SK-N-SH (cell line): ENCODE data around the gene PLSCR1. TPM values are rescaled to one million over a fixed set of nuclear protein-coding genes. Genes with fewer than 3 reads are reported as not detected.

Source experiments
- CTCF ChIA-PET: fragments of 300-600, 350-600 bp; formaldehyde crosslinking; extraction: SDS; loops from one replicate; lab custom pipeline; 2021; lab: Yijun Ruan, JAX
- POLR2A ChIA-PET: fragments of 350-600 bp; sonication (Branson Sonifier 250); formaldehyde crosslinking; extraction: SDS; loops from one replicate; lab custom pipeline; 2020; ENCODE audit warnings: antibody characterized with exemption, inconsistent platforms; lab: Yijun Ruan, JAX
- DNase-seq: peaks from one replicate; pipeline ENCODE4 v3.0.0; 2012
- H2AFZ ChIP-seq: fragments of 200-600 bp; sonication (generic); 2 replicates; pipeline ENCODE4 v1.8.1; 2016; ENCODE audit warnings: antibody characterized with exemption, mild to moderate bottlenecking, low read depth
- H3F3A ChIP-seq: fragments of 200-600 bp; sonication (generic); replicated peaks from 2 replicates; pipeline ENCODE3; 2016; ENCODE audit warnings: antibody characterized with exemption, mild to moderate bottlenecking; ENCODE audit not compliant: insufficient read depth
- H3K27ac ChIP-seq, 2 experiments: fragments of 200-500 bp in 1 of 2; fragments of 200-600 bp in 1 of 2; sonication (Bioruptor generic) in 1 of 2; sonication (generic), shearing (Covaris generic) in 1 of 2; 2 replicates each; pipeline versions ENCODE4 v1.5.1 to v1.6.1; 2014 to 2016; ENCODE audit warnings: low read depth in 2 of 2, inconsistent platforms in 1 of 2, low read length in 1 of 2, mild to moderate bottlenecking in 1 of 2, mixed read lengths in 1 of 2
- H3K27me3 ChIP-seq: fragments of 200-600 bp; sonication (generic), shearing (Covaris generic); 2 replicates; pipeline ENCODE4 v1.6.1; 2016; ENCODE audit warnings: mixed run types; ENCODE audit not compliant: insufficient read depth
- H3K36me3 ChIP-seq, 2 experiments: fragments of 200-500 bp in 1 of 2; fragments of 200-600 bp in 1 of 2; sonication (Bioruptor generic) in 1 of 2; sonication (generic) in 1 of 2; replicated peaks in 1 of 2; 2 replicates each; pipeline versions ENCODE3 to v1.5.1; 2014 to 2016; ENCODE audit warnings: low read length in 1 of 2, mild to moderate bottlenecking in 1 of 2; ENCODE audit not compliant: insufficient read depth in 2 of 2, control insufficient read depth in 1 of 2
- H3K4me1 ChIP-seq, 2 experiments: fragments of 200-500 bp in 1 of 2; fragments of 200-600 bp in 1 of 2; sonication (Bioruptor generic) in 1 of 2; sonication (generic), shearing (Covaris generic) in 1 of 2; 2 replicates each; pipeline versions ENCODE4 v1.5.1 to v1.6.1; 2014 to 2016; ENCODE audit warnings: low read depth in 1 of 2, low read length in 1 of 2, mixed run types in 1 of 2; ENCODE audit not compliant: insufficient read depth in 2 of 2, control insufficient read depth in 1 of 2
- H3K4me2 ChIP-seq: fragments of 200-600 bp; sonication (generic), shearing (Covaris generic); 2 replicates; pipeline ENCODE4 v1.6.1; 2017; ENCODE audit warnings: mixed run types
- H3K4me3 ChIP-seq, 2 experiments: fragments of 200-500 bp in 1 of 2; fragments of 200-600 bp in 1 of 2; sonication (Bioruptor generic) in 1 of 2; sonication (generic), shearing (Covaris generic) in 1 of 2; 2 replicates each; pipeline versions ENCODE4 v1.5.1 to v1.8.1; 2014 to 2016; ENCODE audit warnings: low read depth in 2 of 2, inconsistent platforms in 1 of 2, low read length in 1 of 2, mild to moderate bottlenecking in 1 of 2, mixed read lengths in 1 of 2, moderate library complexity in 1 of 2
- H3K79me2 ChIP-seq: fragments of 200-600 bp; sonication (generic); 2 replicates; pipeline ENCODE4 v1.8.1; 2017; ENCODE audit warnings: mild to moderate bottlenecking; ENCODE audit not compliant: insufficient read depth
- H3K9ac ChIP-seq: fragments of 200-600 bp; sonication (generic); 2 replicates; pipeline ENCODE4 v1.6.1; 2017; ENCODE audit warnings: mixed run types
- H3K9me2 ChIP-seq: fragments of 200-600 bp; sonication (generic); 2 replicates; pipeline ENCODE4 v1.6.1; 2017; ENCODE audit warnings: mixed run types
- H3K9me3 ChIP-seq: fragments of 200-600 bp; sonication (generic); 2 replicates; pipeline ENCODE4 v1.6.1; 2017; ENCODE audit warnings: mixed run types, mild to moderate bottlenecking, moderate library complexity
- H4K20me1 ChIP-seq: fragments of 200-600 bp; sonication (generic); 2 replicates; pipeline ENCODE4 v1.6.1; 2017; ENCODE audit warnings: mild to moderate bottlenecking, mixed run types; ENCODE audit not compliant: insufficient read depth
- ELF1 ChIP-seq: IDR thresholded peaks from 2 replicates; pipeline ENCODE4 v1.4.0; 2012
- EP300 ChIP-seq, 2 experiments: IDR thresholded peaks; 2 replicates each; pipeline versions ENCODE4 v1.4.0 to v1.6.1; 2012; ENCODE audit warnings: borderline replicate concordance in 1 of 2, low read depth in 1 of 2, low read length in 1 of 2
- FOXM1 ChIP-seq: IDR thresholded peaks from 2 replicates; pipeline ENCODE4 v1.4.0; 2012; ENCODE audit warnings: low read depth, mild to moderate bottlenecking
- GABPA ChIP-seq: IDR thresholded peaks from 2 replicates; pipeline ENCODE4 v1.4.0; 2012; ENCODE audit warnings: low read depth, mild to moderate bottlenecking
- GATA2 ChIP-seq: sonication (generic); formaldehyde crosslinking; IDR thresholded peaks from 2 replicates; pipeline ENCODE4 v1.5.0; 2020; ENCODE audit warnings: mild to moderate bottlenecking, missing genetic modification reagents
- JUND ChIP-seq: IDR thresholded peaks from 2 replicates; pipeline ENCODE4 v1.4.0; 2012
- MXI1 ChIP-seq: IDR thresholded peaks from 2 replicates; pipeline ENCODE4 v1.6.1; 2012; ENCODE audit warnings: mild to moderate bottlenecking, low read depth, low read length, improper control_type of control experiment
- NFIC ChIP-seq: IDR thresholded peaks from 2 replicates; pipeline ENCODE4 v1.4.0; 2012; ENCODE audit warnings: borderline replicate concordance
- RCOR1 ChIP-seq: fragments of 150-350 bp; IDR thresholded peaks from 2 replicates; pipeline ENCODE4 v1.6.1; 2017; ENCODE audit warnings: antibody characterized with exemption, low read length
- RFX5 ChIP-seq: IDR thresholded peaks from 2 replicates; pipeline ENCODE4 v1.6.1; 2012; ENCODE audit warnings: mild to moderate bottlenecking, improper control_type of control experiment, low read length
- TAF1 ChIP-seq: IDR thresholded peaks from 2 replicates; pipeline ENCODE4 v1.6.1; 2012; ENCODE audit warnings: low read depth, mild to moderate bottlenecking, low read length, moderate library complexity, borderline replicate concordance
- TEAD4 ChIP-seq: IDR thresholded peaks from 2 replicates; pipeline ENCODE4 v1.4.0; 2012; ENCODE audit warnings: mild to moderate bottlenecking, borderline replicate concordance; ENCODE audit not compliant: insufficient read depth
- YY1 ChIP-seq: IDR thresholded peaks from 2 replicates; pipeline ENCODE4 v1.4.0; 2012; ENCODE audit warnings: low read depth, mild to moderate bottlenecking
- WGBS: methylation state at CpG from one replicate; pipeline ENCODE4 v1.1.6; 2017; ENCODE audit warnings: low lambda C conversion rate; 5-methylcytosine and 5-hydroxymethylcytosine counted together
- polyA plus RNA-seq, 3 experiments: library from polyadenylated mRNA; depleted of rRNA; stranded (reverse); fragments of >200 nt; gene quantifications; 2 replicates each; pipeline ENCODE4 v1.2.3, GENCODE V29; 2012
- TF ChIP-seq, protein P1 (sequence below): fragments of 150-350 bp; IDR thresholded peaks from 2 replicates; pipeline ENCODE4 v1.6.1; 2017; ENCODE audit warnings: antibody characterized with exemption, low read length, low read depth, borderline replicate concordance
- TF ChIP-seq, protein P2 (sequence below): IDR thresholded peaks from 2 replicates; pipeline ENCODE4 v1.4.0; 2012; ENCODE audit warnings: low read depth
- TF ChIP-seq, protein P3 (sequence below): IDR thresholded peaks from 2 replicates; pipeline ENCODE4 v1.6.1; 2012; ENCODE audit warnings: mild to moderate bottlenecking, low read depth, low read length, moderate library complexity
- TF ChIP-seq, protein P4 (sequence below): IDR thresholded peaks from 2 replicates; pipeline ENCODE4 v1.4.0; 2012; ENCODE audit warnings: low read depth, borderline replicate concordance
- TF ChIP-seq, protein P5 (sequence below): fragments of 200-600 bp; sonication (generic); IDR thresholded peaks from 2 replicates; pipeline ENCODE4 v1.6.1; 2017; ENCODE audit warnings: antibody characterized with exemption, mild to moderate bottlenecking, moderate library complexity

The PLSCR1 gene
- polyA plus RNA-seq, 1 of the 3 experiments (the other 2 are of a cell fraction) = 10.9 TPM

DNA sequence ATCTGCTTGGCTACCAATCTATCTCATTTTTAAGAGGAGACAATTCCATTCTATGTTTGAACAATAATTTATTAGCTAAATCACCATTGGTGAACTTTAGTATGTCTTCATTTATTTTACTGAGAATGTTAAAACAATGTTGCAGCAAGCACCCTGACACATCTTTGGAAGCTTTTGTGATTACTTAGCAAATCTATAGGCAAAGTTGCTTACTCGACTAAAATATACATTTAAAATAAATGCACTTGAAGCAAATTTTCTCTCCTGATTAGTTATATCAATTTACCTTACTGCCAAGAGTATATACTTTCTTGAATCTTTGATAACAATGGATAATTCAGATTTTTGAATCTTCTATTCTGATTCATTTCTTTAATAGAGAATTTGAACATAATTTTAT lies 29.8 kb upstream of the PLSCR1 start (continued):
- TF ChIP-seq, protein P1, sequence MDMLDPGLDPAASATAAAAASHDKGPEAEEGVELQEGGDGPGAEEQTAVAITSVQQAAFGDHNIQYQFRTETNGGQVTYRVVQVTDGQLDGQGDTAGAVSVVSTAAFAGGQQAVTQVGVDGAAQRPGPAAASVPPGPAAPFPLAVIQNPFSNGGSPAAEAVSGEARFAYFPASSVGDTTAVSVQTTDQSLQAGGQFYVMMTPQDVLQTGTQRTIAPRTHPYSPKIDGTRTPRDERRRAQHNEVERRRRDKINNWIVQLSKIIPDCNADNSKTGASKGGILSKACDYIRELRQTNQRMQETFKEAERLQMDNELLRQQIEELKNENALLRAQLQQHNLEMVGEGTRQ = no peak
- TF ChIP-seq GABPA (no peak), TAF1 (no peak), YY1 (no peak), TEAD4 (no peak), MXI1 (no peak)

DNA sequence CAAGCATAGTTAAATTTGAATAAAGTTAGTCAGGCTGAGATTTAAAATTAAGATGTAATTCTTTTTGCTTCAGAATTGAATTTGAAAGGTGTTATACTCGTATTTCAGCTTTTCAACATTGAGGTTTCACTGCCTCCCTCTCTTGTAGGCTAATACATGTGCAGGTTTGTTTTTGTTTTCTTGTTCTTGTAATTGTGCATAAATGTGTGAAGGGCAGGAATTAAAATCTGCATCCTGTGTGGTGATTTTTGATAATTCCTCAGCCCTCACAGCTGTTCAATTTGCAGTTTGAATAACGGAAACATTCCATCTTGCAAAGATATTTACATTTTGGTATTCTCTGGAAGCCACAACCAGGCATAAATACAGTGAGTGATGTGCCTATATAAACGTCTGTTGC lies 24.9 kb upstream of the PLSCR1 start:
- ChIA-PET CTCF (interaction anchor here (1.0 to 1.8 kb wide), 3 partner anchors 8 to 18 kb away, joined by 3 to 6 read pairs (median 3); no protein-coding TSS in a partner anchor), POLR2A (no interaction called here)
- Histone ChIP-seq H3K36me3 (no peaks in the 10 kb centered on the region), H3K4me3 (no peak overlapping the region), H3K79me2 (no peaks in the 10 kb centered on the region), H3K9me3 (no peaks in the 10 kb centered on the region), H3K4me1 (no peaks in the 10 kb centered on the region), H4K20me1 (no peaks in the 10 kb centered on the region), H3K27me3 (peaks cover 5% of the 10 kb centered on the region; the same call in 1 of the 2 replicates), H3K4me2 (no peak overlapping the region), H3K27ac (no peak overlapping the region), H3K9ac (no peak overlapping the region), H2AFZ (no peak overlapping the region), H3K9me2 (no peaks in the 10 kb centered on the region), H3F3A (no peaks in the 10 kb centered on the region)
- TF ChIP-seq RCOR1 (no peak), JUND (no peak), TAF1 (no peak), GABPA (no peak), RFX5 (no peak), EP300 (IDR thresholded peaks at IDR 0.05; ENCODE audit: borderline replicate concordance in 1 of 2, low read depth in 1 of 2, low read length in 1 of 2) (no peak), GATA2 (CRISPR knock-in tag) (no peak), NFIC (no peak), ELF1 (no peak), FOXM1 (no peak)
- TF ChIP-seq, protein P1 = no peak
- TF ChIP-seq, protein P2, sequence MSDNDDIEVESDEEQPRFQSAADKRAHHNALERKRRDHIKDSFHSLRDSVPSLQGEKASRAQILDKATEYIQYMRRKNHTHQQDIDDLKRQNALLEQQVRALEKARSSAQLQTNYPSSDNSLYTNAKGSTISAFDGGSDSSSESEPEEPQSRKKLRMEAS = no peak
- TF ChIP-seq, protein P3, sequence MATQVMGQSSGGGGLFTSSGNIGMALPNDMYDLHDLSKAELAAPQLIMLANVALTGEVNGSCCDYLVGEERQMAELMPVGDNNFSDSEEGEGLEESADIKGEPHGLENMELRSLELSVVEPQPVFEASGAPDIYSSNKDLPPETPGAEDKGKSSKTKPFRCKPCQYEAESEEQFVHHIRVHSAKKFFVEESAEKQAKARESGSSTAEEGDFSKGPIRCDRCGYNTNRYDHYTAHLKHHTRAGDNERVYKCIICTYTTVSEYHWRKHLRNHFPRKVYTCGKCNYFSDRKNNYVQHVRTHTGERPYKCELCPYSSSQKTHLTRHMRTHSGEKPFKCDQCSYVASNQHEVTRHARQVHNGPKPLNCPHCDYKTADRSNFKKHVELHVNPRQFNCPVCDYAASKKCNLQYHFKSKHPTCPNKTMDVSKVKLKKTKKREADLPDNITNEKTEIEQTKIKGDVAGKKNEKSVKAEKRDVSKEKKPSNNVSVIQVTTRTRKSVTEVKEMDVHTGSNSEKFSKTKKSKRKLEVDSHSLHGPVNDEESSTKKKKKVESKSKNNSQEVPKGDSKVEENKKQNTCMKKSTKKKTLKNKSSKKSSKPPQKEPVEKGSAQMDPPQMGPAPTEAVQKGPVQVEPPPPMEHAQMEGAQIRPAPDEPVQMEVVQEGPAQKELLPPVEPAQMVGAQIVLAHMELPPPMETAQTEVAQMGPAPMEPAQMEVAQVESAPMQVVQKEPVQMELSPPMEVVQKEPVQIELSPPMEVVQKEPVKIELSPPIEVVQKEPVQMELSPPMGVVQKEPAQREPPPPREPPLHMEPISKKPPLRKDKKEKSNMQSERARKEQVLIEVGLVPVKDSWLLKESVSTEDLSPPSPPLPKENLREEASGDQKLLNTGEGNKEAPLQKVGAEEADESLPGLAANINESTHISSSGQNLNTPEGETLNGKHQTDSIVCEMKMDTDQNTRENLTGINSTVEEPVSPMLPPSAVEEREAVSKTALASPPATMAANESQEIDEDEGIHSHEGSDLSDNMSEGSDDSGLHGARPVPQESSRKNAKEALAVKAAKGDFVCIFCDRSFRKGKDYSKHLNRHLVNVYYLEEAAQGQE = no peak
- TF ChIP-seq, protein P4, sequence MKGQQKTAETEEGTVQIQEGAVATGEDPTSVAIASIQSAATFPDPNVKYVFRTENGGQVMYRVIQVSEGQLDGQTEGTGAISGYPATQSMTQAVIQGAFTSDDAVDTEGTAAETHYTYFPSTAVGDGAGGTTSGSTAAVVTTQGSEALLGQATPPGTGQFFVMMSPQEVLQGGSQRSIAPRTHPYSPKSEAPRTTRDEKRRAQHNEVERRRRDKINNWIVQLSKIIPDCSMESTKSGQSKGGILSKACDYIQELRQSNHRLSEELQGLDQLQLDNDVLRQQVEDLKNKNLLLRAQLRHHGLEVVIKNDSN = no peak
- TF ChIP-seq, protein P5, sequence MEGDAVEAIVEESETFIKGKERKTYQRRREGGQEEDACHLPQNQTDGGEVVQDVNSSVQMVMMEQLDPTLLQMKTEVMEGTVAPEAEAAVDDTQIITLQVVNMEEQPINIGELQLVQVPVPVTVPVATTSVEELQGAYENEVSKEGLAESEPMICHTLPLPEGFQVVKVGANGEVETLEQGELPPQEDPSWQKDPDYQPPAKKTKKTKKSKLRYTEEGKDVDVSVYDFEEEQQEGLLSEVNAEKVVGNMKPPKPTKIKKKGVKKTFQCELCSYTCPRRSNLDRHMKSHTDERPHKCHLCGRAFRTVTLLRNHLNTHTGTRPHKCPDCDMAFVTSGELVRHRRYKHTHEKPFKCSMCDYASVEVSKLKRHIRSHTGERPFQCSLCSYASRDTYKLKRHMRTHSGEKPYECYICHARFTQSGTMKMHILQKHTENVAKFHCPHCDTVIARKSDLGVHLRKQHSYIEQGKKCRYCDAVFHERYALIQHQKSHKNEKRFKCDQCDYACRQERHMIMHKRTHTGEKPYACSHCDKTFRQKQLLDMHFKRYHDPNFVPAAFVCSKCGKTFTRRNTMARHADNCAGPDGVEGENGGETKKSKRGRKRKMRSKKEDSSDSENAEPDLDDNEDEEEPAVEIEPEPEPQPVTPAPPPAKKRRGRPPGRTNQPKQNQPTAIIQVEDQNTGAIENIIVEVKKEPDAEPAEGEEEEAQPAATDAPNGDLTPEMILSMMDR = no peak
- no peak for DNase-seq
- 8% methylated on average over 3 of the region's 3 CpGs for WGBS
